B cell (primary cell): Measurements from ENCODE around the gene STK4. TPM values are rescaled to one million over a fixed set of nuclear protein-coding genes. Genes with fewer than 3 reads are reported as not detected.

Experiments
- ATAC-seq: fragments of 200-7000 bp; cut with Tn5 transposase; one replicate; pipeline ENCODE4 v1.10.0; 2021; ENCODE audit warnings: low read depth, mild to moderate bottlenecking, moderate number of reproducible peaks, moderate library complexity
- CTCF ChIA-PET: fragments of 350-600 bp; sonication (Branson Sonifier 250); formaldehyde crosslinking; loops from one replicate; lab custom pipeline; 2021; ENCODE audit warnings: antibody characterized with exemption, inconsistent platforms; lab: Charles Lee
- POLR2A ChIA-PET: fragments of 350-600 bp; sonication (Branson Sonifier 250); formaldehyde crosslinking; loops from one replicate; lab custom pipeline; 2021; ENCODE audit warnings: antibody characterized with exemption; lab: Charles Lee
- DNase-seq: peaks from one replicate; pipeline ENCODE4 v3.0.0; 2013
- H2AFZ ChIP-seq: 2 replicates; pipeline ENCODE4 v1.6.1; 2012; ENCODE audit warnings: mild to moderate bottlenecking, low read depth, low read length; ENCODE audit not compliant: insufficient read depth, poor library complexity, severe bottlenecking
- H3K27ac ChIP-seq, 2 donors: 1 replicate in 1 of 2; 2 replicates in 1 of 2; pipeline ENCODE4 v1.5.1; 2012 to 2013; ENCODE audit warnings: low read length in 2 of 2, mild to moderate bottlenecking in 2 of 2, moderate library complexity in 1 of 2
- H3K27me3 ChIP-seq, 4 experiments: fragments of 200-600 bp in 1 of 4; sonication (generic) in 1 of 4; replicated peaks in 1 of 4; 1 replicate in 2 of 4; 2 replicates in 2 of 4; pipeline versions ENCODE4 v1.6.1 to v1.7.0; 2013 to 2016; ENCODE audit warnings: low read length in 3 of 4, mild to moderate bottlenecking in 2 of 4, mixed read lengths in 1 of 4, moderate library complexity in 1 of 4; ENCODE audit not compliant: insufficient read depth in 4 of 4, control insufficient read depth in 3 of 4; ENCODE audit errors: control extremely low read depth in 1 of 4
- H3K36me3 ChIP-seq, 2 experiments: replicated peaks in 1 of 2; 1 replicate in 1 of 2; 2 replicates in 1 of 2; pipeline versions ENCODE4 v1.6.1 to v1.7.1; 2013; ENCODE audit warnings: low read length in 1 of 2; ENCODE audit not compliant: insufficient read depth in 2 of 2, control insufficient read depth in 1 of 2; ENCODE audit errors: control extremely low read depth in 1 of 2, extremely low read depth in 1 of 2
- H3K4me1 ChIP-seq, 2 donors: fragments of 200-600 bp in 1 of 2; sonication (generic) in 1 of 2; 1 replicate in 1 of 2; 2 replicates in 1 of 2; pipeline versions ENCODE4 v1.5.1 to v1.6.1; 2013 to 2017; ENCODE audit warnings: low read length in 2 of 2; ENCODE audit not compliant: control insufficient read depth in 2 of 2, insufficient read depth in 2 of 2
- H3K4me2 ChIP-seq: replicated peaks from 2 replicates; pipeline ENCODE3; 2012; ENCODE audit warnings: mild to moderate bottlenecking, low read depth, low read length; ENCODE audit not compliant: poor library complexity, severe bottlenecking
- H3K4me3 ChIP-seq, 5 experiments: fragments of 200-600 bp in 1 of 5; sonication (generic) in 1 of 5; 1 replicate in 3 of 5; 2 replicates in 2 of 5; pipeline versions ENCODE4 v1.5.1 to v1.7.0; 2011 to 2016; ENCODE audit warnings: low read length in 4 of 5, mild to moderate bottlenecking in 4 of 5, low read depth in 2 of 5, control low read depth in 1 of 5, moderate library complexity in 1 of 5; ENCODE audit not compliant: insufficient read depth in 1 of 5; ENCODE audit errors: control extremely low read depth in 1 of 5, extremely low read depth in 1 of 5
- H3K79me2 ChIP-seq: fragments of 200-600 bp; sonication (generic); one replicate; pipeline ENCODE4 v1.6.0; 2016; ENCODE audit warnings: low read length; ENCODE audit not compliant: control insufficient read depth, insufficient read depth
- H3K9ac ChIP-seq: fragments of 200-600 bp; sonication (generic); 2 replicates; pipeline ENCODE4 v1.6.1; 2017; ENCODE audit warnings: mild to moderate bottlenecking, low read length, moderate library complexity
- H3K9me3 ChIP-seq, 3 donors: one replicate each; pipeline versions ENCODE4 v1.6.1 to v1.7.1; 2013; ENCODE audit warnings: low read length in 2 of 3; ENCODE audit not compliant: control insufficient read depth in 2 of 3, insufficient read depth in 1 of 3; ENCODE audit errors: control extremely low read depth in 1 of 3
- H4K20me1 ChIP-seq: 2 replicates; pipeline ENCODE4 v1.6.0; 2012; ENCODE audit warnings: mild to moderate bottlenecking, low read length; ENCODE audit not compliant: insufficient read depth, control insufficient read depth, poor library complexity, severe bottlenecking
- H3K27ac Mint-ChIP-seq: one replicate; pipeline ENCODE4 v1.8.0; 2021; ENCODE audit warnings: mixed read lengths
- H3K27me3 Mint-ChIP-seq: one replicate; pipeline ENCODE4 v1.8.0; 2021; ENCODE audit warnings: mixed read lengths
- H3K4me1 Mint-ChIP-seq: one replicate; pipeline ENCODE4 v1.8.0; 2021; ENCODE audit warnings: mixed read lengths
- H3K4me3 Mint-ChIP-seq: one replicate; pipeline ENCODE4 v1.8.0; 2021; ENCODE audit warnings: mixed read lengths
- H3K9me3 Mint-ChIP-seq: one replicate; pipeline ENCODE4 v1.8.0; 2022; ENCODE audit warnings: mixed read lengths; ENCODE audit not compliant: insufficient read depth
- CTCF ChIP-seq: fragments of 200-600 bp; IDR thresholded peaks from one replicate; pipeline ENCODE4 v1.8.0; 2022; ENCODE audit warnings: antibody characterized with exemption, mild to moderate bottlenecking
- EZH2 ChIP-seq: IDR thresholded peaks from 2 replicates; pipeline ENCODE4 v1.6.1; 2012; ENCODE audit warnings: borderline replicate concordance, low read depth, mild to moderate bottlenecking, moderate library complexity, low read length; ENCODE audit not compliant: insufficient read depth, poor library complexity, severe bottlenecking
- WGBS: methylation state at CpG from one replicate; pipeline ENCODE4 v1.1.5; 2013; ENCODE audit warnings: missing lambda C conversion rate; ENCODE audit not compliant: insufficient coverage; 5-methylcytosine and 5-hydroxymethylcytosine counted together
- intact Hi-C: fragments of 100-400 bp; cut with micrococcal nuclease; formaldehyde crosslinking; loops from one replicate; pipeline ENCODE4 v1.10.0; 2022
- polyA plus RNA-seq: library from polyadenylated mRNA; depleted of rRNA; stranded (reverse); fragments of >200 nt; gene quantifications from 2 replicates; pipeline ENCODE4 v1.2.3, GENCODE V29; 2012
- total RNA-seq, 2 donors: library from RNA; stranded (reverse); fragments of 120-200 nt in 1 of 2; gene quantifications; 1 replicate in 1 of 2; 2 replicates in 1 of 2; pipeline versions ENCODE4 v1.2.3 to v1.2.4, GENCODE V29; 2013 to 2022

Gene STK4
- total and polyA plus RNA-seq, 2 donors (not counting 1 experiment from before 2014, with no cell fraction given), result 38.9 to 324 TPM

- no peaks in the 10 kb centered on the region for H3K27me3 Mint-ChIP-seq
- H3K4me1 ChIP-seq, result peaks cover 20 to 31% of the 10 kb centered on the region in 2 donors
- intact Hi-C loops, result loop anchor here (5.0 kb wide), 1 partner anchor 34 kb away; no protein-coding TSS in a partner anchor
- H3K4me1 Mint-ChIP-seq, result peaks cover 57% of the 10 kb centered on the region
- no peaks in the 10 kb centered on the region for H3K9me3 ChIP-seq
- H3K9ac ChIP-seq, result no peak overlapping the region
- no peak for DNase-seq
- no peak overlapping the region for H3K4me3 Mint-ChIP-seq
- TF ChIP-seq EZH2, result no peak
- TF ChIP-seq CTCF, result no peak
- no peak for ATAC-seq
- peaks cover 3% of the 10 kb centered on the region for H4K20me1 ChIP-seq
- no peak overlapping the region for H3K27ac Mint-ChIP-seq
- ChIA-PET POLR2A (no interaction called here), CTCF (interaction anchor here (1.4 kb wide), 1 partner anchor 22 kb away, joined by 4 read pairs; no protein-coding TSS in a partner anchor)
- no peak overlapping the region for H3K4me2 ChIP-seq
- WGBS, result no CpG with 5 or more reads among the region's 1 CpG
- H3K27me3 ChIP-seq, result no peaks in the 10 kb centered on the region
- H3K4me3 ChIP-seq, result no peak overlapping the region
- H3K79me2 ChIP-seq, result peaks cover 84% of the 10 kb centered on the region
- no peaks in the 10 kb centered on the region for H3K9me3 Mint-ChIP-seq
- H3K36me3 ChIP-seq, result peaks cover 0 to 67% of the 10 kb centered on the region in 2 experiments
- peak overlapping the region in 1 of 2 donors; percentile 70 for H3K27ac ChIP-seq
- H2AFZ ChIP-seq, result no peak overlapping the region
These were observed 22.4 kb downstream of the STK4 start for GRCh38 chr20:44988631-44989171.

- intact Hi-C loops, result loop anchor here (2.0 kb wide), 1 partner anchor 24 kb away; the partner anchor contains the start of gene STK4
- ChIA-PET POLR2A (interaction anchor here (0.6 to 1.5 kb wide), 2 partner anchors 14 to 24 kb away, joined by 4 read pairs; partner anchors contain the start of gene STK4), CTCF (interaction anchor here (0.7 to 1.4 kb wide), 4 partner anchors 16 to 105 kb away, joined by 3 to 4 read pairs (median 3); no protein-coding TSS in a partner anchor)
- peak overlapping the region; percentile 39 for H3K9ac ChIP-seq
- no peaks in the 10 kb centered on the region for H3K9me3 ChIP-seq
- no peaks in the 10 kb centered on the region for H3K27me3 ChIP-seq
- peaks cover 4% of the 10 kb centered on the region for H4K20me1 ChIP-seq
- Mint-ChIP-seq H3K4me1 (peaks cover 61% of the 10 kb centered on the region), H3K27ac (peak overlapping the region; percentile 82), H3K4me3 (peak overlapping the region; percentile 75), H3K27me3 (no peaks in the 10 kb centered on the region), H3K9me3 (no peaks in the 10 kb centered on the region)
- WGBS, result no CpG with 5 or more reads among the region's 3 CpGs
- peaks cover 16 to 31% of the 10 kb centered on the region in 2 donors for H3K4me1 ChIP-seq
- H3K4me3 ChIP-seq, result peak overlapping the region in 3 of 5 experiments; percentile 2 to 20 (median 5)
- H3K4me2 ChIP-seq, result peak overlapping the region; percentile 67
- no peak overlapping the region for H2AFZ ChIP-seq
- DNase-seq (no peak), ATAC-seq (peak; percentile 57)
- peaks cover 0 to 66% of the 10 kb centered on the region in 2 experiments for H3K36me3 ChIP-seq
- TF ChIP-seq CTCF (no peak), EZH2 (no peak)
- H3K79me2 ChIP-seq, result peaks cover 86% of the 10 kb centered on the region
- H3K27ac ChIP-seq, result peak overlapping the region; percentile 65 to 70
These were observed 24.1 kb downstream of the STK4 start for GRCh38 chr20:44990425-44990824.
